Activated CD4-positive, alpha-beta T cell treated with anti-CD3 and anti-CD28 coated beads for 1 hour (primary cell): ENCODE results near the gene RSAD1.
A peak's percentile ranks its signal among the peaks of the same experiment; 100 is the strongest.

ENCODE experiments used
- DNase-seq: peaks from one replicate; pipeline ENCODE4 v3.0.0-alpha.2; 2020

The RSAD1 gene

GRCh38 chr17:50498021-50498874 is 19.6 kb downstream of the RSAD1 start:
- DNase-seq = no peak

- DNase-seq = no peak
These were observed 20.6 kb downstream of the RSAD1 start for GRCh38 chr17:50499270-50499669.

DNA sequence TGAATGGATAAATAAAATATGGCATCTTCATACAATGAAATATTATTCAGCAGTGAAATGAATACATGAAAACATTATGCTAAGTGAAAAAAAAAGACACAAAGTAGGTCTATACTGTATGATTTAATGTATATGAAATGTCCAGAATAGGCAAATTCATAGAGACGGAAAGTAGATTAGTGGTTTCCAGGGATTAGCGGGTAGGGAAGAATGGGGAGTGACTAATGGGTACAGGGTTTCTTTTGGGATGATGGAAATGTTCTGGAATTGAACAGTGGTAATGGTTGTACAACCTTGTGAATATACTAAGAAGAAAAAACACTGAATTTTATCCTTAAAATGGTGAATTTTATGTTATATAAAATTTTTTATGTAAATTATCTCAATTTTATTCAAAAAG is 21.1 kb downstream of the RSAD1 start:
- no peak for DNase-seq

GRCh38 chr17:50501054-50501453 is 22.4 kb downstream of the RSAD1 start:
- no peak for DNase-seq

GRCh38 chr17:50502301-50502990 is 23.8 kb downstream of the RSAD1 start:
- DNase-seq = no peak

DNA sequence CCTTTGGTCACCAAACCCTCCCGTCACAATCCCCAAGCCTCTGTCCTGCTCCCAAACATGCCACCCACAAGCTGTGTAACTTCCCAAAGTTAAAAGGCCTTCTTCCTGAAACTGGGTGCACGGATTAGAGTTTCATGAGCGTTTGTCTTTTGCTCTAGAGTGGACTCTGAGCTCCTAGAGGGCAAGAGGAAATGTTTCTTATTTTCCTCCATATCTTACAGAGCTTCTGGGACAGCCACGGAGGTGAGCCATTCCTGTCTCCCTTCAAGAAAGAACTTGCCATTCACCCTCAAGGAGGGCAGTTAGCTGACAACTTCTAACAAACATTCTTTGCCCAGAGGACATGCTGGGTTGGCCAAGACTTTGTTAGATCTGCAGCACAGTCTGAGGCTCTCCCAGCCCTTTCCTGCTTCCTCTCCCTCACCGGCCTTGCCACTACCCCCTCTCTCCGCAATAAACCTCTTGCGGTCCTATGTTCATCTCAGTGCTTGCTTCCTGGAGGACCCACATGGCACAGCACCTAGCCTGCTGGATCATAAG is 27.0 kb downstream of the RSAD1 start:
- no peak for DNase-seq

DNA sequence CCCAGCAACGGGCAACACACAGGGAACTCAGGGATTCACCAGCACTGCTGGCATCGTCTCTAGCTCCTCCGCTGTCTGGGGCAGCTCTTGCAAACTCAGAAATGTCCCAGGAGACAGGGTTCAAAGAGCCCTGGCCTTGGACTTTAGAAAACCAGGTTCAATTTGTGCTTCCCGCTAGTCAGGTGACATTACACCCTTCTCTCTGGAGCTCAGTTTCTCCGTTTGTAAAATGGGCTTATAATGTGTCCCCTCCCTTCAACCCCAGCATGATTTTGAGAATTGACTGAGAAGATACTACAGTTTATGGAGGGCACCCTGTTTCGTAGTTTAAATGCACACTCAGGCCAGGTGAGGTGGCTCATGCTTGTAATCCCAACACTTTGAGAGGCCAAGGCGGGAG is 27.6 kb downstream of the RSAD1 start:
- DNase-seq = no peak

- peak; percentile 70 for DNase-seq
These were observed 29.4 kb downstream of the RSAD1 start, which contains the start of gene MYCBPAP for GRCh38 chr17:50507871-50508572. MYCBPAP (plus strand) TSS chr17:50508439; CDS start chr17:50508675, 236 bp downstream.

- DNase-seq = no peak
These were observed 30.2 kb downstream of the RSAD1 start for GRCh38 chr17:50508573-50509460.

DNA sequence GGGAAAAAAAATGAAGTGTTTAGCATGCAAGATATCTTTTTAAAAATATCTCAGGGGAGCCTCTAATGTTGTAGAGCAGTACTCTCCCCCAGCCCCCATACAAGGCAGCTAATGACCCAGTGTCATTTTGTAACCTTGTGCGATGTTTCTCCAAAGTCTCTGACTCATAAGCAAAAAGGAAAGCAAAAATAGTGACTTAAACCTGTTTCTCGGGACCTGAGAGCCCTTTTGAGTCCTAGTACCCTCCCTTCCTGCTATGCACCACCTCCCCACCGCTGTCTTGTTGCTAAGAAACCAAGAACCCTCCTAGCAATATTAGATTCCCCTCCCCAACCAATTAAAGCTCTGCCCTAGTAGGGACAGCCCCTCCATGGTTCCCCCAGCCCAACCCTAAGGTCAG is 32.4 kb downstream of the RSAD1 start:
- no peak for DNase-seq

GRCh38 chr17:50513495-50513894 is 34.8 kb downstream of the RSAD1 start:
- no peak for DNase-seq

DNA sequence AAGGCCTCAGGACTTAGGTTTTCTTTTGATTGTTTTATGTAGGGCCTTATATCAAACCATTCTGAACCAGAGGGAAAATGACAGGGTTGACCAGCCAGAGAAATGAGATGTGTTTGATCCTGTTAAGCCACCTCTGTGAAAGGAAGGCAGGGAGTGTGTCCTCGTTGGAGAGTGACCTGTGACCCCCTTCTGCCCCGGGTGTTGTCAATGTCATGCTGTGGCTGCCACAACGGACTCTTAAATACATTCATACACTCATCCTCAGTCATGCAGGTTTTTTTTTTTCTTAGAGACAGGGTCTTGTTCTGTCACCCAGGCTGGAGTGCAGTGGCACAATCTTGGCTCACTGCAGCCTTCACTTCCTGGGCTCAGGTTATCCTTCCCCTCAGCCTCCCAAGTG is 35.7 kb downstream of the RSAD1 start:
- no peak for DNase-seq

DNA sequence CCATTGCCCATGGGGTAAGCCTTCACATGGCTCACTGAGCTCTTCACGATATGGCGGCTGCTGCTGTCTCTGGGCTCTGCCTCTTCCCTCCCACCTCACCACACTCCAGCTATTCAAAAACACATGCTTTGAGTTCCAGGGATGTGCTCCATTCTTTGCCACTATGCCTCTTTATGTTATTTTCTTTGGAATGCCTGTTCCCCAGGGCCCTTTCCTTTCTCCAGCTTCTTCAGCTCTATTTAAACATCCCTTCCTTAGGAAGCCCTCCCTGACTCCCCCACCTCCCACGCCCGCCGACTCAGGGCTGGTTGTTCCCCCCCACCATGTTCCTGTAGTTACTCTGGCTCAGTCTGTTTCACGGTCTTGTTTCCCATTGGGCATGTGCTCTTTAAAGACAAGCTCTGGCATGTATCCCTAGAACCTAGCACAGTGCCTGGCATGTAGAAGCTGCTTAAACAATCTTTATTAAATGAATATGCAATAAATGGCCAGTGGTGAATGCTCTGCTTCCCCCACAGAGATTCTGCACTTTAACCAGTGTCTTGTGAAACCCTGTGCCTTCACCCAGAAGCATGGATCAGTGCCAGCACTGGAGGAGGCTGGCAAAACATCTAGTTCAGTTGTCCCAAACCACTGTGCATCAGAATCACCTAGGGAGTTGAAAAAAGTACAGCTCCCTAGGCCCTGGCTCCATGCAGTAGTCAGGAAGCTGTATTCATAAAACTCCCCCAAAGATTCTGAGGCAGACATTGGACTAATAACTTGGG is 36.5 kb downstream of the RSAD1 start:
- no peak for DNase-seq

- no peak for DNase-seq
These were observed 38.4 kb downstream of the RSAD1 start for GRCh38 chr17:50517011-50517410.

- DNase-seq = no peak
These were observed 39.1 kb downstream of the RSAD1 start for GRCh38 chr17:50517504-50518383.

DNA sequence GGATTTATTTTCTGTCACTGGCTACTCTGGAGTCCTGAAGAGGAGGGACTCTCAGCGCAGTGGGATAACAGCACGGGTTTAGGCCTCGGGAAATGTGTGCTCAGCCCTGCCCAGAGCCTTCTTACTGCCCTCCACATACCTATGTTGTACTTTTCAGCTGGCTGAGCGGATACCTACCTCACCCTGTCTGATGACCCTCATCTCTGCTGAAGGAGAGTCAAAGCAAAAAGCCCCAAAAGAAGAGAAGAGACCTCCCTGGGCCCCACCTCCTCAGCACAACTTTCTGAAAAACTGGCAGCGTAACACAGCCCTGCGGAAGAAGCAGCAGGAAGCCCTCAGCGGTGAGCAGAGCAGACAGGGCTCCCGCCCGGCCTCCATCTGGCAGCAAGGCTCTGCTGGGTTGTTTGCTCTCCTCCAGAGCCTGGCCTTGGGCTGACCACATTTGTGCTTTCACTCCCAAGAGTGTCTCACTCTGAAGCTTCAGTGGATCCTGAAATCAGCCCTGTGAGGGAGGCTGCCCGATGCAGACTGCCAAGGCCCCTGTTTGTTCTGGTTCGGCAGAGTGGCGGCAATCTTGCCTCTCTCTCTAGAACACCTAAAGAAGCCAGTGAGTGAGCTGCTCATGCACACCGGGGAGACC is 39.8 kb downstream of the RSAD1 start:
- DNase-seq = no peak

- DNase-seq = no peak
These were observed 40.6 kb downstream of the RSAD1 start for GRCh38 chr17:50519141-50519834.

DNA sequence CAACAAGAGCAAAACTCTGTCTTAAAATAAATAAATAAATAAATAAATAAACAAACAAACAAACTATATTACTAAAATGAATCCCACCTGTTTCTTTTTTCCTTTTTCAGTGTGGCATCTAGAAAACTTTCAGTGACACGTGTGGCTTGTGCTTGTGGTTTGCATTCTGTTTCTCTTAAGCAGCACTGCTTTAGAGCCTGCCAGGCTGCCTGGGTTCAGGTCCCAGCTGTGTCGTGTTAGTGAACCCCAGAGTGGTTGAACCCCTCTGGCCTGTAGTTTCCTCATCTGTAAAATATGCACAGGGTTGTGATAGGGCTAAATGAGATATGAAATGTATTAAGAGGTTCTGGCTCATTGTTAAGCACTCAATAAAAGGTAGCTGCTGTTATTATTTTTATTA is 41.8 kb downstream of the RSAD1 start:
- no peak for DNase-seq

DNA sequence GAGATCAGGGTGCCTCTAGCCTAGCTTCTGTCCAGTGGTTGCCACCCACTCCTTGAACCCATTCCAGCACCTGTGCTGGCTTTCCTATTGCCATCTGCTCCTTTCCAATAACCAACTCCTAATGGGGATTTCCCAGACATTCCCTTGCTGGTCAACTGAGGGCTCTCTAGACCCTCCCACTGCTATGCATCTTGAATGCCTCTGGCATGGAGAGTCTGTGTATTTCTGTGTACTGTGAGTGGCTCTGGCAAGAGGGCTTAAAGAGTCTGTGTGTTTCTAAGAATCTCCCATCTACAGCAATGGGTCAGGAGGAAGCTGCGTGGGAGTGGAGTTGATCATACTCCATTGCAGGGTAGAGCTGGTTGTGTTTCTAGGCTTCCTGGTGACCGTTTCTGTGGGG is 42.9 kb downstream of the RSAD1 start:
- no peak for DNase-seq
